PC-9 (cell line): ENCODE results near the gene TMPRSS5. TPM values are rescaled to one million over a fixed set of nuclear protein-coding genes. Genes with fewer than 3 reads are reported as not detected.

ENCODE experiments used
- BruUV-seq: library from RNA; stranded (reverse); fragments of 400-500 nt; replicated peaks from 2 replicates; lab custom pipeline; 2021; lab: Mats Ljungman, UMichigan
- CTCF ChIA-PET: fragments of 300-600 bp; sonication (Branson Sonifier 250); formaldehyde crosslinking; loops from one replicate; lab custom pipeline; 2022; ENCODE audit warnings: antibody characterized with exemption; lab: Charles Lee
- POLR2A ChIA-PET: fragments of 300-600 bp; sonication (Branson Sonifier 250); formaldehyde crosslinking; loops from one replicate; lab custom pipeline; 2022; ENCODE audit warnings: antibody characterized with exemption; ENCODE audit not compliant: unreplicated experiment; lab: Charles Lee
- DNase-seq, 2 experiments: peaks; one replicate each; pipeline versions ENCODE4 v3.0.0 to v3.0.0-alpha.2; 2015 to 2022; ENCODE audit warnings: mixed read lengths in 1 of 2
- H2AFZ ChIP-seq: fragments of 200-600 bp; sonication (generic); 2 replicates; pipeline ENCODE4 v1.8.1; 2017; ENCODE audit warnings: antibody characterized with exemption
- H3F3A ChIP-seq: fragments of 200-600 bp; sonication (generic); 2 replicates; pipeline ENCODE4 v1.8.1; 2017; ENCODE audit warnings: antibody characterized with exemption, mild to moderate bottlenecking, low read depth; ENCODE audit not compliant: insufficient read depth
- H3K27ac ChIP-seq: fragments of 200-600 bp; sonication (generic); 2 replicates; pipeline ENCODE4 v1.6.1; 2016; ENCODE audit warnings: mixed run types
- H3K27me3 ChIP-seq: fragments of 200-600 bp; sonication (generic); 2 replicates; pipeline ENCODE4 v1.6.1; 2016; ENCODE audit warnings: low read depth, mixed run types; ENCODE audit not compliant: insufficient read depth
- H3K36me3 ChIP-seq: fragments of 200-600 bp; sonication (generic); 2 replicates; pipeline ENCODE4 v1.6.1; 2016; ENCODE audit warnings: low read depth, mixed run types
- H3K4me1 ChIP-seq: fragments of 200-600 bp; sonication (generic); replicated peaks from 2 replicates; pipeline ENCODE4 v1.6.1; 2016; ENCODE audit warnings: mixed run types; ENCODE audit not compliant: insufficient read depth
- H3K4me2 ChIP-seq: fragments of 200-600 bp; sonication (generic); 2 replicates; pipeline ENCODE4 v1.6.1; 2017; ENCODE audit warnings: mixed run types
- H3K4me3 ChIP-seq: fragments of 200-600 bp; sonication (generic); 2 replicates; pipeline ENCODE4 v1.6.1; 2016; ENCODE audit warnings: mixed run types
- H3K79me2 ChIP-seq: fragments of 200-600 bp; sonication (generic); 2 replicates; pipeline ENCODE4 v1.6.1; 2017; ENCODE audit warnings: low read depth, mixed run types
- H3K9me2 ChIP-seq: fragments of 200-600 bp; sonication (generic); 2 replicates; pipeline ENCODE4 v1.8.1; 2017; ENCODE audit warnings: mild to moderate bottlenecking; ENCODE audit not compliant: insufficient read depth
- H3K9me3 ChIP-seq: fragments of 200-600 bp; sonication (generic); 2 replicates; pipeline ENCODE4 v1.8.1; 2016; ENCODE audit warnings: low read depth; ENCODE audit not compliant: insufficient read depth
- H4K20me1 ChIP-seq: fragments of 200-600 bp; sonication (generic); 2 replicates; pipeline ENCODE4 v1.8.1; 2017; ENCODE audit not compliant: insufficient read depth
- CTCF ChIP-seq: fragments of 200-600 bp; sonication (generic); conservative IDR thresholded peaks from 2 replicates; pipeline ENCODE4 v1.6.1; 2017; ENCODE audit warnings: mixed run types, antibody characterized with exemption, mild to moderate bottlenecking, moderate library complexity
- EZH2 ChIP-seq: fragments of 200-600 bp; sonication (generic); IDR thresholded peaks from 2 replicates; pipeline ENCODE4 v1.8.0; 2017; ENCODE audit warnings: antibody characterized with exemption, low read depth
- intact Hi-C: fragments of 100-400 bp; cut with micrococcal nuclease; formaldehyde crosslinking; loops from one replicate; pipeline ENCODE4 v1.10.0; 2022; ENCODE audit not compliant: unreplicated experiment
- total RNA-seq: library from RNA; stranded (reverse); gene quantifications from 2 replicates; pipeline ENCODE4 v1.2.3, GENCODE V29; 2021

TMPRSS5 gene
- total RNA-seq, 1 experiment from 2014 or later = 0.83 TPM

- CTCF ChIA-PET = no interaction called here
- no TSS peak for BruUV-seq
- H3K27me3 ChIP-seq = peaks cover 33% of the 10 kb centered on the region
Observed at GRCh38 chr11:113685654-113686359, 20.3 kb downstream of the TMPRSS5 start.

GRCh38 chr11:113684496-113684895 is 21.6 kb downstream of the TMPRSS5 start:
- H3K9me3 ChIP-seq = no peaks in the 10 kb centered on the region
- H3K4me1 ChIP-seq = no peaks in the 10 kb centered on the region
- no peaks in the 10 kb centered on the region for H3K9me2 ChIP-seq
- intact Hi-C loops = no loop called here
- H3K79me2 ChIP-seq = no peaks in the 10 kb centered on the region
- H3K27me3 ChIP-seq = peaks cover 44% of the 10 kb centered on the region
- no peak overlapping the region for H3K4me3 ChIP-seq
- ChIA-PET CTCF (no interaction called here), POLR2A (no interaction called here)
- no peaks in the 10 kb centered on the region for H4K20me1 ChIP-seq
- H3K4me2 ChIP-seq = no peak overlapping the region
- H3K36me3 ChIP-seq = no peaks in the 10 kb centered on the region
- TF ChIP-seq CTCF (no peak), EZH2 (no peak)
- no peak overlapping the region for H3K27ac ChIP-seq
- H3F3A ChIP-seq = no peaks in the 10 kb centered on the region
- no peak overlapping the region for H2AFZ ChIP-seq
- no TSS peak for BruUV-seq
- no peak for DNase-seq

More at GRCh38 chr11:113685654-113686359, 20.3 kb downstream of the TMPRSS5 start:
- POLR2A ChIA-PET = no interaction called here
- H3K9me2 ChIP-seq = no peaks in the 10 kb centered on the region
- TF ChIP-seq CTCF (no peak), EZH2 (no peak)
- H3K36me3 ChIP-seq = no peaks in the 10 kb centered on the region
- no peak overlapping the region for H3K4me2 ChIP-seq
- no peaks in the 10 kb centered on the region for H3K79me2 ChIP-seq
- intact Hi-C loops = no loop called here
- no peak overlapping the region for H3K4me3 ChIP-seq
- no peak overlapping the region for H2AFZ ChIP-seq
- H4K20me1 ChIP-seq = no peaks in the 10 kb centered on the region
- H3K9me3 ChIP-seq = no peaks in the 10 kb centered on the region
- DNase-seq = no peak
- H3K27ac ChIP-seq = no peak overlapping the region
- H3F3A ChIP-seq = no peaks in the 10 kb centered on the region
- peaks cover 8% of the 10 kb centered on the region for H3K4me1 ChIP-seq

GRCh38 chr11:113683481-113684046 is 22.5 kb downstream of the TMPRSS5 start:
- H3F3A ChIP-seq = no peaks in the 10 kb centered on the region
- ChIA-PET CTCF (no interaction called here), POLR2A (no interaction called here)
- no peaks in the 10 kb centered on the region for H3K36me3 ChIP-seq
- no peak for TF ChIP-seq EZH2
- TF ChIP-seq CTCF = no peak
- intact Hi-C loops = no loop called here
- no peaks in the 10 kb centered on the region for H4K20me1 ChIP-seq
- H2AFZ ChIP-seq = no peak overlapping the region
- H3K79me2 ChIP-seq = no peaks in the 10 kb centered on the region
- no peak overlapping the region for H3K4me2 ChIP-seq
- BruUV-seq = no TSS peak
- no peak overlapping the region for H3K4me3 ChIP-seq
- no peak overlapping the region for H3K27ac ChIP-seq
- H3K9me3 ChIP-seq = no peaks in the 10 kb centered on the region
- no peaks in the 10 kb centered on the region for H3K4me1 ChIP-seq
- no peaks in the 10 kb centered on the region for H3K9me2 ChIP-seq
- peaks cover 52% of the 10 kb centered on the region for H3K27me3 ChIP-seq
- DNase-seq = no peak
